ENCODE measurements around the gene MAPKAP1.

GRCh38 chr9:125683486-125683885, 23.5 kb downstream of the MAPKAP1 start:
- no peak for TF ChIP-seq CTCF (IDR thresholded peaks at IDR 0.05; ENCODE audit: low read depth, low read length, poor library complexity, severe bottlenecking)
- no peak for TF ChIP-seq EZH2phosphoT487 (IDR thresholded peaks at IDR 0.05; ENCODE audit: borderline replicate concordance, low read length)
